Measurements from ENCODE around the gene FUT2.

The FUT2 gene

GRCh38 chr19:48731452-48731851 is 35.7 kb downstream of the FUT2 start:
- no peak for DNase-seq

- DNase-seq, result no peak
Observed at GRCh38 chr19:48734625-48735024, 38.9 kb downstream of the FUT2 start.

GRCh38 chr19:48735031-48735615 is 39.4 kb downstream of the FUT2 start:
- DNase-seq, result peak; percentile 24 to 53

- DNase-seq, result no peak
Observed at GRCh38 chr19:48737360-48737998, 41.7 kb downstream of the FUT2 start.

GRCh38 chr19:48738557-48739403 is 43.0 kb downstream of the FUT2 start:
- peak; percentile 45 to 72 for DNase-seq

- no peak for DNase-seq
Observed at GRCh38 chr19:48739404-48740163, 43.8 kb downstream of the FUT2 start.

- DNase-seq, result no peak
Observed at GRCh38 chr19:48740164-48740972, 44.6 kb downstream of the FUT2 start, which contains the start of gene RASIP1. TSS of gene RASIP1 (minus strand) at chr19:48740610. CDS start at chr19:48740282, 328 bp downstream.

- no peak for DNase-seq
Observed at GRCh38 chr19:48741129-48741999, 45.6 kb downstream of the FUT2 start.

GRCh38 chr19:48742096-48742495 is 46.3 kb downstream of the FUT2 start:
- DNase-seq, result no peak

- peak; percentile 38 to 44 for DNase-seq
Observed at GRCh38 chr19:48745208-48745995, 49.6 kb downstream of the FUT2 start.

GRCh38 chr19:48746110-48746509 is 50.3 kb downstream of the FUT2 start:
- no peak for DNase-seq

GRCh38 chr19:48746738-48747575 is 51.2 kb downstream of the FUT2 start, which contains the start of gene IZUMO1:
TSS of gene IZUMO1 (minus strand) at chr19:48746909. CDS start at chr19:48745859, 1,050 bp downstream.
- peak in 1 of 2 experiments; percentile 74 for DNase-seq

- no peak for DNase-seq
Observed at GRCh38 chr19:48749571-48750198, 53.9 kb downstream of the FUT2 start.

- DNase-seq, result no peak
Observed at GRCh38 chr19:48750351-48750750, 54.6 kb downstream of the FUT2 start.

GRCh38 chr19:48750771-48751504 is 55.2 kb downstream of the FUT2 start:
- DNase-seq, result no peak

- DNase-seq, result no peak
Observed at GRCh38 chr19:48751845-48752495, 56.2 kb downstream of the FUT2 start.
